Measurements from ENCODE around the gene MYNN. TPM values are rescaled to one million over a fixed set of nuclear protein-coding genes. Genes with fewer than 3 reads are reported as not detected.

Gene MYNN
- total RNA-seq, 1 experiment from 2014 or later: 13.5 TPM

DNA sequence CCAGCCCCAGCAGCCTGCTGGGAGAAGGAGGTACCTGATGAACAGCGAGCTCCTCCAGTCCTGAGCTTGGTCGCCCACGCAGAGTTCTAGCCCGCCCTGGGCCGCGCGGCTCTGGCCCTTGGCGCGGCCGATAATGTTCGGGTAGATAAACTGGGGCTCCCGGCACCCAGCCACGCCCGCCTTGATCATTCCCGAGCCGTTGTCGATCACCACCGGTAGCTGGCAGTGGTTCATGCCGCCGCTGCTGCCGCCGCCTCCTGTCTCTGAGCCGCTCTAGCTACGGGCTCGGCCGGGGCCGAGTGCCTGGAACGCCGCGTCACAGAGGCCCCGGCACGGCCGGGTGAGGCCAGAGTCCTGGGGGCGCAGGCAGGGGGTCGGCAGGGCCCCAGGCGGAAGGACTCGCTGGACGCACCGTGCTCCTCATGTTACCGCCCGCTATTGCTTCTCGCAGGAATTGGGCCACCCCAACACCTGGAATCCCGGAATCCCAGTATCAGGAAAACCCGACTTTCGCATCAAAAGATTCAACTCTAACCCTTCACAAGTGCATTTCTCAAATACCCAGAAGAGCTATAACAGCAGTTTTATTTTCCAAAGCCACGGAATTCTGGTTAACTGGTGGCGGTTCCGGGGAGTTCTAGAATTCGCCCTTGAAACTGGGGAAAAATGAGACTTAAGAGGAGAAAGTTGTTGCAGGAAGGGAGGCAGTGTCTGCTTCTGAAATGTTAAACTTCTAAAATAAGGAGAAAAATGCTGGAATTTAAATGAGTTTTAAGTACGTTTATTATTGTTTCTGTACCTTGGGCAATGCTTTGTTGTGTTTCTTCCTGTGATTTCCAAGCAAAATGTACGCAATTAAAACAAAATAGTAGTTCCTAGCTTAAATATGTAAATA is 3.7 kb upstream of the MYNN start, which contains the start of gene ACTRT3:
TSS of gene ACTRT3 (minus strand) at position 275 of the 895 bp plus-strand sequence. CDS start at position 234, 41 bp downstream.
- Histone ChIP-seq H4K20me1 (ENCODE audit: insufficient read depth) (no peaks in the 10 kb centered on the region), H3K9ac (ENCODE audit: low read length) (peak within 1 kb of the TSS; percentile 64), H3K36me3 (ENCODE audit: control insufficient read depth in 1 of 2, insufficient read depth in 2 of 2, low read length in 2 of 2) (peaks cover 0 to under 1% of the 10 kb centered on the region in 2 experiments; a peak in 1 of 4 replicates), H2AFZ (ENCODE audit: low read depth, low read length, poor library complexity, severe bottlenecking) (peak within 1 kb of the TSS; percentile 70), H3K4me2 (ENCODE audit: low read length) (peak within 1 kb of the TSS; percentile 72), H3K4me3 (replicated peaks in 1 of 2; ENCODE audit: low read depth in 1 of 2, low read length in 2 of 2) (peak within 1 kb of the TSS; percentile 51 to 56), H3K27ac (ENCODE audit: low read depth, low read length) (peak within 1 kb of the TSS; percentile 78), H3K79me2 (ENCODE audit: insufficient read depth, low read length) (peaks cover 19% of the 10 kb centered on the region), H3K4me1 (ENCODE audit: control insufficient read depth in 1 of 2, insufficient read depth in 2 of 2, low read length in 2 of 2) (peaks cover 3 to 20% of the 10 kb centered on the region in 2 experiments; a peak in 1 of 4 replicates), H3K9me3 (ENCODE audit: control insufficient read depth in 1 of 2, insufficient read depth in 1 of 2, low read depth in 1 of 2, low read length in 2 of 2) (no peaks in the 10 kb centered on the region), H3K27me3 (ENCODE audit: insufficient read depth, low read length) (no peaks in the 10 kb centered on the region), H3K9me2 (ENCODE audit: insufficient read depth) (no peaks in the 10 kb centered on the region)
- CTCF ChIA-PET: interaction anchor here (0.6 to 0.8 kb wide), 2 partner anchors 165 to 641 kb away, joined by 3 read pairs; no protein-coding TSS in a partner anchor
- RAD21 ChIA-PET (ENCODE audit: low non-redundant PET in 1 of 2, low total read pairs in 2 of 2, uncharacterized antibody in 2 of 2, unreplicated experiment in 2 of 2): interaction anchor here in 1 of 2 experiments (0.6 kb wide), 1 partner anchor 71 kb away, joined by 3 read pairs; no protein-coding TSS in a partner anchor
- DNase-seq (ENCODE audit: low read depth, low spot score): peak; percentile 35
- TF ChIP-seq POLR2AphosphoS5 (IDR thresholded peaks at IDR 0.05; ENCODE audit: low read depth, low read length) (peak; percentile 52), CEBPB (IDR thresholded peaks at IDR 0.05; ENCODE audit: low read depth) (no peak), TCF7L2 (IDR thresholded peaks at IDR 0.05; ENCODE audit: borderline replicate concordance, extremely low read depth, insufficient read depth, insufficient read length) (peak; percentile 11), ZFX (IDR thresholded peaks at IDR 0.05) (peak; percentile 56; the same call in 1 of the 2 replicates)
- TF ChIP-seq, protein P1, sequence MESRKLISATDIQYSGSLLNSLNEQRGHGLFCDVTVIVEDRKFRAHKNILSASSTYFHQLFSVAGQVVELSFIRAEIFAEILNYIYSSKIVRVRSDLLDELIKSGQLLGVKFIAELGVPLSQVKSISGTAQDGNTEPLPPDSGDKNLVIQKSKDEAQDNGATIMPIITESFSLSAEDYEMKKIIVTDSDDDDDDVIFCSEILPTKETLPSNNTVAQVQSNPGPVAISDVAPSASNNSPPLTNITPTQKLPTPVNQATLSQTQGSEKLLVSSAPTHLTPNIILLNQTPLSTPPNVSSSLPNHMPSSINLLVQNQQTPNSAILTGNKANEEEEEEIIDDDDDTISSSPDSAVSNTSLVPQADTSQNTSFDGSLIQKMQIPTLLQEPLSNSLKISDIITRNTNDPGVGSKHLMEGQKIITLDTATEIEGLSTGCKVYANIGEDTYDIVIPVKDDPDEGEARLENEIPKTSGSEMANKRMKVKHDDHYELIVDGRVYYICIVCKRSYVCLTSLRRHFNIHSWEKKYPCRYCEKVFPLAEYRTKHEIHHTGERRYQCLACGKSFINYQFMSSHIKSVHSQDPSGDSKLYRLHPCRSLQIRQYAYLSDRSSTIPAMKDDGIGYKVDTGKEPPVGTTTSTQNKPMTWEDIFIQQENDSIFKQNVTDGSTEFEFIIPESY (IDR thresholded peaks at IDR 0.05; ENCODE audit: extremely low read depth, insufficient replicate concordance, low read length): no peak
- POLR2A ChIA-PET: interaction anchor here (1.5 kb wide), 1 partner anchor 1100 kb away, joined by 4 read pairs; the partner anchor contains the start of gene RPL22L1
- ATAC-seq: peak; percentile 16
- no TSS peak for BruUV-seq (replicated peaks)
- intact Hi-C loops (cut with micrococcal nuclease): loop anchor here (10.0 kb wide), 1 partner anchor 415 kb away; the partner anchor contains the start of gene PHC3
